Skeletal muscle satellite cell (primary cell): ENCODE data around the gene TMEM132D.

ENCODE experiments used
- H3K27me3 ChIP-seq: 2 replicates; pipeline ENCODE4 v1.7.0; 2013; ENCODE audit warnings: low read length; ENCODE audit not compliant: control insufficient read depth, insufficient read depth
- H3K36me3 ChIP-seq: 2 replicates; pipeline ENCODE4 v1.7.0; 2013; ENCODE audit warnings: mild to moderate bottlenecking, control low read depth, low read length; ENCODE audit not compliant: insufficient read depth
- H3K4me1 ChIP-seq: 2 replicates; pipeline ENCODE4 v1.7.0; 2013; ENCODE audit warnings: low read length; ENCODE audit not compliant: control insufficient read depth, insufficient read depth
- H3K4me2 ChIP-seq: 2 replicates; pipeline ENCODE4 v1.7.0; 2013; ENCODE audit warnings: mild to moderate bottlenecking, low read length
- H3K4me3 ChIP-seq: 2 replicates; pipeline ENCODE4 v1.7.0; 2013; ENCODE audit warnings: low read length
- H3K9ac ChIP-seq: 2 replicates; pipeline ENCODE4 v1.7.0; 2013; ENCODE audit warnings: mild to moderate bottlenecking, low read depth, low read length, moderate library complexity
- H3K9me3 ChIP-seq: replicated peaks from 2 replicates; pipeline ENCODE4 v1.7.0; 2013; ENCODE audit warnings: mild to moderate bottlenecking, control low read depth, low read length

Gene TMEM132D

DNA sequence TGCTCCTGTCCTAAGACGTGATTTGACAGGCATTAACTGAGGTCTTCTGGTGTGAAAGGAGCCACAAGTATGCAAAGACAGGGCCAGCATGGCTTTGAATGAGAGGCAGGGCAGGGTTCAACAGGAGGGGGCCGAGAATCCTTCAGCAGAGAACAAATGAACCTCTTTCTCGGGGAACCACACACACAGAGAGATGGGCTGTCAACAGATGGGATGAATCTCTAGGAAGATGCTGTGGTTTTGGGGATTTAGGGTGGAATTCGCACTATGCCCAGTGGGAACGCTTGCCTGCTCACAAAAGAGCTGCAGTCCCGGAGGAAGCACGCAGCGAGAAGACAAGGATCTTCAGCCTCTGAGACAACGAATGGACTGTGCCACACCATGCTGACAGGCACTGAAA lies 537.2 kb downstream of the TMEM132D start:
- Histone ChIP-seq H3K36me3 (no peaks in the 10 kb centered on the region), H3K4me1 (no peaks in the 10 kb centered on the region), H3K4me3 (no peak overlapping the region), H3K9ac (no peak overlapping the region), H3K27me3 (no peaks in the 10 kb centered on the region), H3K4me2 (no peak overlapping the region), H3K9me3 (peaks cover 4% of the 10 kb centered on the region)

DNA sequence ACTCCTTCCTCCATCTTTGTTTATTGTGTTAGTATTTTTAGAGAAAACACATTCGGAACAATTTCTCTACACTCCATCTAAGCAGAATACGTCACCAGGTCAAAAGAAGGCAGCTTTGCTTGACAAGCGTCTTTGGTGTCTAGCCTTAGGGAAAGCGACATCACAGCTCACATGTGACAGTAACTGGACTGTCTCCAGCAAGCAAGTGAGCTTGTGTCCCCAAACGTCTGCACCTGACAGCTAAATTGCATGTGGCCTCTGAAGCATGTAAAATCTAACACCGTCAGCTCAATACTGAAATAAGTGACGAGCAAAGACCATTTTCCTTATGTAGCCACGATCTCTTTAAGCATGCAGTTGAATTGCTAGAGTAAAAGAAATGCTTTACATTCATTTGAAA lies 540.8 kb downstream of the TMEM132D start:
- H3K9ac ChIP-seq = no peak overlapping the region
- no peaks in the 10 kb centered on the region for H3K36me3 ChIP-seq
- no peak overlapping the region for H3K4me3 ChIP-seq
- H3K9me3 ChIP-seq = peaks cover 11% of the 10 kb centered on the region
- no peak overlapping the region for H3K4me2 ChIP-seq
- H3K27me3 ChIP-seq = no peaks in the 10 kb centered on the region
- H3K4me1 ChIP-seq = no peaks in the 10 kb centered on the region

DNA sequence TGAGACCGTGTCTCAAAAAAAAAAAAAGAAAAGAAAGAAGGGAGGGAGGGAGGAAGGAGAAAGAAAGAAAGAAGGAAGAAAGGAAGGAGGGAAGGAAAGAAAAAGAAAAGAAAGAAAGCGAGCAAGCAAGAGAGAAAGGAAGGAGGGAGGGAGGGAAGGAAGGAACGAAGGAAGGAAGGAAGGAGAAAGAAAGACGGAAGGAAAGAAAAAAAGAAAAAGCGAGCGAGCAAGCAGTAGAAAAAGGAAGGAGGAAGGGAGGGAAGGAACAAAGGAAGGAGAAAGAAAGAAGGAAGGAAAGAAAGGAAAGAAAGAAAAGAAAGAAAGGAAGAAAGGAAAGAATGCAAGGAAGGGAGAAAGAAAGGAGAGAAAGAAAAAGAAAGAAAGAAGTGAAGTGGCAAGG lies 546.6 kb downstream of the TMEM132D start:
- no peak overlapping the region for H3K4me3 ChIP-seq
- no peaks in the 10 kb centered on the region for H3K36me3 ChIP-seq
- no peak overlapping the region for H3K4me2 ChIP-seq
- H3K9ac ChIP-seq = no peak overlapping the region
- no peaks in the 10 kb centered on the region for H3K4me1 ChIP-seq
- no peaks in the 10 kb centered on the region for H3K27me3 ChIP-seq
- peaks cover 13% of the 10 kb centered on the region for H3K9me3 ChIP-seq

DNA sequence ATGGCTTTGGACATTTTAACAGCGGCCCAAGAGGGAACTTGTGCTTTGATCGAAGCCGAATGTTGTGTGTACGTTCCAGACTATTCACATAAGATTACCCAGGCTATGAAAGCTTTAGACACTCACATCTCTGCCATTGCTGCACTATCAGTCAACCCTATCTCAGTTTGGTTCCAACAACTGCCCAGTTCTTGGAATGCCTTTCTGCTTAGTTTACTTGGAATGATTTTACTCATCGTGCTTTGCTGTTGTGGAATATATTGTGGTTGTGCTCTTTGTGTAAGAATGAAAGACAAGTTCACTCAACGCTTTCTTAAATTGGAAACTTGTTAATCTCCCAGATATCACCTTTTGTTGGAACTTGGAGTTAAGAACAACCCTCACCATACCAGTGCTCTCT lies 552.3 kb downstream of the TMEM132D start:
- H3K4me2 ChIP-seq = no peak overlapping the region
- peaks cover 17% of the 10 kb centered on the region for H3K9me3 ChIP-seq
- no peak overlapping the region for H3K9ac ChIP-seq
- H3K4me1 ChIP-seq = no peaks in the 10 kb centered on the region
- no peaks in the 10 kb centered on the region for H3K27me3 ChIP-seq
- no peaks in the 10 kb centered on the region for H3K36me3 ChIP-seq
- H3K4me3 ChIP-seq = no peak overlapping the region

DNA sequence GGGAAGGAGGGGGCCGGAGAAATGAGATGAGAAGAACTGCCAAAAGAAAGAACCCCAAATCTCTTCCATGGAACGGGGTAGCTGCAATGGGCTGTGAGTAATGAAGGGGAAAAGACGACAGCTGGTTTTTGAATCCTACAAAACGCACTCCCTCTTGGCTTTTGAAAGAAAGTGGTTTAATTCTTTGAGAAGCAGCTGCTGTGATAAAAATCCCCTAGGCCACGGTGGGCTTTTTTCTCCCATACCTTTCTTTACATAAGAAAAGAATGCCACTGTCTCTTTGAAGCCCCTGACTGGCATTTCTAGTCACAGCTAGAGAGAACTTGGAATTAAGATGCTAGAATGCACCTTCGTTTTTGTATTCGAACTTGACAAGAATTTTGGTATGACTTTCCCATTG lies 564.5 kb downstream of the TMEM132D start:
- H3K9me3 ChIP-seq = no peaks in the 10 kb centered on the region
- no peak overlapping the region for H3K4me3 ChIP-seq
- H3K36me3 ChIP-seq = no peaks in the 10 kb centered on the region
- H3K9ac ChIP-seq = no peak overlapping the region
- no peak overlapping the region for H3K4me2 ChIP-seq
- H3K4me1 ChIP-seq = no peaks in the 10 kb centered on the region
- no peaks in the 10 kb centered on the region for H3K27me3 ChIP-seq

DNA sequence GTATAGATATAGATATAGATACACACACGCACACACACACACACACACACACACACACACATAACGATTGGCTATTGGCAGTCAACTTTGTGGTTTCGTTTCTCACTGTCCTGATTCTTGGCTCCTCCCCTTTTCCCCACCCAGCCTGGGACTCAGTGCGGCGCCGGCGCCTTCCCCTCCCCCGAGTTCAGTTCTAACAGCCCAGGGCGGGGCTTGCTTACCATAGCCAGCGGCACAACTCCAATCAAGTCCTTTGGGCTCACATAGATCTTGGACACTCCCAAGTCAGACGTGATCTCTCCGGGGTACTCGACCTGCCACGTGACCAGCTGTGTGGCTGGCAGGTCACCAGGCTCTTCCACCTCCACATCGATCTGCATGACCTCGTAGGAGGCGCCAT lies 566.4 kb downstream of the TMEM132D start:
- H3K4me2 ChIP-seq = no peak overlapping the region
- H3K27me3 ChIP-seq = no peaks in the 10 kb centered on the region
- H3K4me1 ChIP-seq = no peaks in the 10 kb centered on the region
- no peaks in the 10 kb centered on the region for H3K36me3 ChIP-seq
- H3K9ac ChIP-seq = no peak overlapping the region
- H3K9me3 ChIP-seq = no peaks in the 10 kb centered on the region
- no peak overlapping the region for H3K4me3 ChIP-seq

DNA sequence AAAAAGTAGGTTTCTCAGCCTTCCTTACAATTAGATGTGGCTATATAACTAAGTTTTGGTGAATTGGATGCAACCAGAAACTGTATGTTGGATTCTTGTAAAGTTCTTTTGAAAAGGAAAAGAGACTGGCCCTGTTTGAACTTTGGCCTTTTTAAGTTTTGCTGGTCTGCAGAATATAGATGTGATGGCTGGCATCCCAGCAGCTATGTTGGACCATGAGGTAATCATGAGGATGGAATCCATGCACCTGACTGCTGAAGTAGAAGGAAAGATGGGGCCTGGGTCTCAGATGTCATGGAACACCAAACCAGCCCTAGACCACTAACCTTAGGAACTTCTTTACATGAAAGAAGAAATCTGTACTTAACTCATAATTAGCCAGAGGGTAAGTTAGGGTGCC lies 568.1 kb downstream of the TMEM132D start:
- Histone ChIP-seq H3K27me3 (no peaks in the 10 kb centered on the region), H3K9ac (no peak overlapping the region), H3K4me1 (no peaks in the 10 kb centered on the region), H3K4me2 (no peak overlapping the region), H3K4me3 (no peak overlapping the region), H3K9me3 (no peaks in the 10 kb centered on the region), H3K36me3 (no peaks in the 10 kb centered on the region)

DNA sequence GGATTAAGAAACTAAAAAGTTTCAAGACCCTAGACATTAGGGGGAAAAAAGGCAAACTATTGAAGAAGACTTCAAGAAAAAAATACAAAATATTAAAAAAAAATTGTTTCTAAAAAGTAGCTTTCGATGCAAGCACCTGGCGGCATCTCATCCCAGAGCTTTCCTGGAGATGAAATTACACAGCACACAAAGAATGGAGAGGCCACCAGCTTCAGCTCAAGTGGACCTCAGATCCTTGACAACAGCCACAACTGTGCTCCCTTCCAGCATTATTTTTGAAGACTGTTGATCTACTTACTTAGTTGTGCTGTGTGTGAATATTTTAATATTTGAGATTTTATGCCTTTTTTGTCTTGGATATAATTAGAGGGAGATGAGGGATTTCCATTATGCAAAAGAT lies 571.5 kb downstream of the TMEM132D start:
- Histone ChIP-seq H3K4me2 (no peak overlapping the region), H3K4me3 (no peak overlapping the region), H3K27me3 (no peaks in the 10 kb centered on the region), H3K9ac (no peak overlapping the region), H3K36me3 (no peaks in the 10 kb centered on the region), H3K9me3 (no peaks in the 10 kb centered on the region), H3K4me1 (no peaks in the 10 kb centered on the region)

DNA sequence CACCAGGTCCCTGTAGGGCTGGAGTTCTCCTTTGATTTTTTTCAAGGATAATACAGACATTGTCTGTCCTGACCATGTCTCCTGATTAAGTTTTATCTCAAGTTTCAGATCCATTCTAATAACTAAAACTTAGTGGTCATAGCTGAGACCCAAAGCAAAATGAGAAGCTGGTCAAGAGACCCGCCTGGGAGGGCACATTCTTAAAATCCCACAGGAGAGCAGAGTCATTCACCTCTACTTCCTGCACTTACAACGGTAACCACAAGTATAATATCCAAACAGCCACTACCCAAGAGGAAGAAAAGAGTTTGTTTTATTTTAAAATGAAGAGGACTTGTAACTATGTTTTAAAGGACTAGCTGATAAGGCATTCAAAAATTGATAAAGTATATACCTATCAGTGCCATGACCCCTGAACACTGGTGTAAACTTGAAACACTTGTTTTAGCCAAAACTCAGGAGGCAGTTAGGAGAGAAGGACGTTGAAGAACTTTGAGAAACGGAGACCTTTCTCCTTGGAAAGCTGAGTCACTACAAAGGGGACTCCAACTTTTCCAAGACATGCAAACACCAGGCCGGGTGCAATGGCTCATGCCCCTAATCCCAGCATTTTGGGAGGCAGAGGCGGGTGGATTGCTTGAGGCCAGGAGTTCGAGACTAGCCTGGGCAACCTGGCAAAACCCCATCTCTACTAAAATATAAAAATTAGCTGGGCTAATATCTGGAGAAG lies 572.3 kb downstream of the TMEM132D start:
- Histone ChIP-seq H3K4me3 (no peak overlapping the region), H3K4me2 (no peak overlapping the region), H3K27me3 (no peaks in the 10 kb centered on the region), H3K9me3 (no peaks in the 10 kb centered on the region), H3K4me1 (no peaks in the 10 kb centered on the region), H3K9ac (no peak overlapping the region), H3K36me3 (no peaks in the 10 kb centered on the region)

DNA sequence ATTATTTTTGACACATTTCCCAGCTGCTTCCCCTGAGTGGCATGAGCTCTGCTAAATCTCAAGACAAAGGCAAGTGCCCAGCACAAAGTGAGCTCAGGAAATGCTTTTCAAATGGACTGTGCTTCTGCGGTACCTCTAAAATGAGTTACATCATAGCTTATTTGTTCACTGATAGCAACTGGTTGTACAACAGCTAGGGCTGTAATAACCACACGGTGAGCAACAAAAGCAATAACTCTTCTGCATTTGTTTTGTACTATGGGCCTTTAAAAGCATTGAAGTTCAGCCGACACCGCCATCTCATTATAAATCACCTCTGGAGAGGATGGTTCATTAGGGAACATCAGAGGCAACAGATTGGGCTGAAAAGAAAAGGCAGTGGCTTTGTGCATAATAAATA lies 575.6 kb downstream of the TMEM132D start:
- Histone ChIP-seq H3K9me3 (no peaks in the 10 kb centered on the region), H3K4me1 (no peaks in the 10 kb centered on the region), H3K4me3 (no peak overlapping the region), H3K36me3 (no peaks in the 10 kb centered on the region), H3K9ac (no peak overlapping the region), H3K4me2 (no peak overlapping the region), H3K27me3 (no peaks in the 10 kb centered on the region)

DNA sequence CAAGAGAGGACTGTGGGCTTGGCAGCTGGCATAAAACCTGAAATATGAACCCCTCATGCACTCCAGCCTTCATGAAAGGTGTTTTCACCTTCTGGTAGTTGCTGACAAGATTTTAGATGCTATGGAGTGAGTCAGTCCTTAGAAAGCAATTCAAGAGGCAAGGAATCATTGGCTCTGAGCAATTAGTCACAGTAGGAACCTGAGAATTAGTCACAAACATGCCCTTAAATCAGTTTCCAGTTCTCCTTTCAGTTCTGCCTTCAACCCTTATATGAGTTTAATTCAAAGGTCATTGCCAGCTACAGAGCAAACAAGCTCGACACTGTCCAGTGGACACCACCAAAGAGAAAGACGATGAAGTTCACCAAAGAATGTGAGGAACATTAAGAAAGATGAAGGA lies 578.3 kb downstream of the TMEM132D start:
- Histone ChIP-seq H3K27me3 (no peaks in the 10 kb centered on the region), H3K9ac (no peak overlapping the region), H3K9me3 (peaks cover 4% of the 10 kb centered on the region), H3K4me1 (no peaks in the 10 kb centered on the region), H3K4me3 (no peak overlapping the region), H3K4me2 (no peak overlapping the region), H3K36me3 (no peaks in the 10 kb centered on the region)

DNA sequence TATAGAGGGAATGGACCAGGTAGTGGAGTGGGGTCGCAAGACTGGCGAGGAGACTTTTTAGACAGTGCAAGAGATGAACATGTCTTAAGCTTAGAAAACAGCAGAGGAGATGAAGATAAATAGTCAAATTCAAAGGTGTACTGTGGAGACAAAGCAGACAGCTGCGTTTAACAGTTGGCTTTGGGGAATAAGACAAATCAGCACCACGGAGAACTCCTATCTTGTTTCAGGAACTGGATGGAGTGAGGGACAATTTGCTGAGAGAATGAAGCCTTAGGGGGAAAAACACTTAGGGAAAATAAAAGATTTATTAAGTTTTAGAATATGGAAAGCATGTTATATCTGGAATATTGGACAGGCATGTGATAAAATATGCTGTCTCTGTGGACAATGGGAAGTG lies 591.8 kb downstream of the TMEM132D start:
- Histone ChIP-seq H3K36me3 (no peaks in the 10 kb centered on the region), H3K9ac (no peak overlapping the region), H3K4me3 (no peak overlapping the region), H3K4me2 (no peak overlapping the region), H3K9me3 (no peaks in the 10 kb centered on the region), H3K27me3 (no peaks in the 10 kb centered on the region), H3K4me1 (no peaks in the 10 kb centered on the region)
